A549 treated with CORT108297 at 1 μM for 4 hours (cell line): Measurements from ENCODE around the gene RTL5. TPM values are rescaled to one million over a fixed set of nuclear protein-coding genes. Genes with fewer than 3 reads are reported as not detected.

Experiments used
- total RNA-seq: library from RNA; stranded (reverse); fragments of 200-300 nt; extraction: Qiagen RNA extraction; gene quantifications from 5 replicates; pipeline ENCODE4 v1.2.3, GENCODE V29; 2022

The RTL5 gene
- total RNA-seq = 2.2 to 2.6 TPM (median 2.6 TPM) in 5 replicates

GRCh38 chrX:72131317-72132294 lies at the start of gene RTL5:
TSS of gene RTL5 (minus strand) at chrX:72131915.

Other genes starting within 250 kb of the RTL5 start
- gene NHSL2, start 221.1 kb downstream of the RTL5 start, total RNA-seq = 0.30 to 0.41 TPM (median 0.36 TPM) in 5 replicates
- 33.1 to 80.8 TPM (median 37.2 TPM) in 5 replicates for gene PIN4, start 49.8 kb upstream of the RTL5 start, total RNA-seq
- 11.1 to 15.1 TPM (median 12.4 TPM) in 5 replicates for gene ERCC6L, start 107.1 kb upstream of the RTL5 start, total RNA-seq
- 1,498 to 2,287 TPM (median 1,564 TPM) in 5 replicates for gene RPS4X, start 145.3 kb upstream of the RTL5 start, total RNA-seq
- 0.80 to 2.0 TPM (median 1.7 TPM) in 5 replicates for gene CITED1, start 174.0 kb upstream of the RTL5 start, total RNA-seq